ENCODE measurements around the gene RNF168. TPM values are rescaled to one million over a fixed set of nuclear protein-coding genes. Genes with fewer than 3 reads are reported as not detected.
"Not testable (repeated sequence)": the region's sequence is repeated elsewhere in the genome, so short reads cannot be mapped to it uniquely, and the experiment has no call there.

Gene RNF168
- total RNA-seq, 1 experiment from 2014 or later, result 25.1 TPM

DNA sequence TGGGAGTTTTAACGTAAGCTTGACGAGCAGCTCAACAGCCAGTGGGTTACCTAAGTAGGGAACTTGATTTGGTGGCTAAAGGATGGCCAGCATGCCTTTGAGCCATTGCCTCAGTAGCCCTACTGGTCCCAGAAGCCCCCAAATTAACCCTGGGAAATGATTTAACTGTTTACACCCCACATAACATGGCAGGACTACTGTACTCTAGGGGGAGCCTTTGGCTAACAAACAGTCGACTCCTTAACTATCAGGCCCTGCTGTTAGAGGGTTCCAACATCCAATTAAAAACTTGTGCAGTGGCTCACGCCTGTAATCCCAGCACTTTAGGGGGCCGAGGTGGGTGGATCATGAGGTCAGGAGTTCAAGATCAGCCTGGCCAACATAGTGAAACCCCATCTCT, 21.0 kb upstream of the RNF168 start:
- Histone ChIP-seq H3K4me1 (ENCODE audit: control insufficient read depth in 1 of 2, insufficient read depth in 2 of 2, low read length in 2 of 2) (peaks cover 0 to 22% of the 10 kb centered on the region in 2 experiments; a peak in 2 of 4 replicates), H3K9me2 (ENCODE audit: insufficient read depth) (no peaks in the 10 kb centered on the region), H3K4me3 (replicated peaks in 1 of 2; ENCODE audit: low read depth in 1 of 2, low read length in 2 of 2) (no peak overlapping the region), H3K9me3 (ENCODE audit: control insufficient read depth in 1 of 2, insufficient read depth in 1 of 2, low read depth in 1 of 2, low read length in 2 of 2) (no peaks in the 10 kb centered on the region), H3K27me3 (ENCODE audit: insufficient read depth, low read length) (no peaks in the 10 kb centered on the region), H4K20me1 (ENCODE audit: insufficient read depth) (no peaks in the 10 kb centered on the region), H2AFZ (ENCODE audit: low read depth, low read length, poor library complexity, severe bottlenecking) (no peak overlapping the region), H3K36me3 (ENCODE audit: control insufficient read depth in 1 of 2, insufficient read depth in 2 of 2, low read length in 2 of 2) (no peaks in the 10 kb centered on the region), H3K27ac (ENCODE audit: low read depth, low read length) (no peak overlapping the region), H3K79me2 (ENCODE audit: insufficient read depth, low read length) (no peaks in the 10 kb centered on the region), H3K9ac (ENCODE audit: low read length) (no peak overlapping the region), H3K4me2 (ENCODE audit: low read length) (no peak overlapping the region)
- DNase-seq (ENCODE audit: low read depth, low spot score) (no peak), ATAC-seq (peak; percentile 40)
- no TSS peak for BruUV-seq (replicated peaks)
- no peak for TF ChIP-seq POLR2A (IDR thresholded peaks at IDR 0.05; ENCODE audit: borderline replicate concordance, extremely low read depth, insufficient read depth, insufficient read length)
- TF ChIP-seq, protein P1, sequence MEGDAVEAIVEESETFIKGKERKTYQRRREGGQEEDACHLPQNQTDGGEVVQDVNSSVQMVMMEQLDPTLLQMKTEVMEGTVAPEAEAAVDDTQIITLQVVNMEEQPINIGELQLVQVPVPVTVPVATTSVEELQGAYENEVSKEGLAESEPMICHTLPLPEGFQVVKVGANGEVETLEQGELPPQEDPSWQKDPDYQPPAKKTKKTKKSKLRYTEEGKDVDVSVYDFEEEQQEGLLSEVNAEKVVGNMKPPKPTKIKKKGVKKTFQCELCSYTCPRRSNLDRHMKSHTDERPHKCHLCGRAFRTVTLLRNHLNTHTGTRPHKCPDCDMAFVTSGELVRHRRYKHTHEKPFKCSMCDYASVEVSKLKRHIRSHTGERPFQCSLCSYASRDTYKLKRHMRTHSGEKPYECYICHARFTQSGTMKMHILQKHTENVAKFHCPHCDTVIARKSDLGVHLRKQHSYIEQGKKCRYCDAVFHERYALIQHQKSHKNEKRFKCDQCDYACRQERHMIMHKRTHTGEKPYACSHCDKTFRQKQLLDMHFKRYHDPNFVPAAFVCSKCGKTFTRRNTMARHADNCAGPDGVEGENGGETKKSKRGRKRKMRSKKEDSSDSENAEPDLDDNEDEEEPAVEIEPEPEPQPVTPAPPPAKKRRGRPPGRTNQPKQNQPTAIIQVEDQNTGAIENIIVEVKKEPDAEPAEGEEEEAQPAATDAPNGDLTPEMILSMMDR (IDR thresholded peaks at IDR 0.05 in 2 of 3, conservative IDR thresholded peaks at IDR 0.05 in 1 of 3; ENCODE audit: borderline replicate concordance in 1 of 3, insufficient read depth in 1 of 3, low read depth in 2 of 3, low read length in 2 of 3), result peak; percentile 53 to 62 (median 56); a peak in 5 of 6 replicates
- TF ChIP-seq, protein P2, sequence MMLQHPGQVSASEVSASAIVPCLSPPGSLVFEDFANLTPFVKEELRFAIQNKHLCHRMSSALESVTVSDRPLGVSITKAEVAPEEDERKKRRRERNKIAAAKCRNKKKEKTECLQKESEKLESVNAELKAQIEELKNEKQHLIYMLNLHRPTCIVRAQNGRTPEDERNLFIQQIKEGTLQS (IDR thresholded peaks at IDR 0.05), result no peak
- peak; percentile 82 for TF ChIP-seq RAD21 (IDR thresholded peaks at IDR 0.05; ENCODE audit: low read depth)
- intact Hi-C loops (cut with micrococcal nuclease), result loop anchor here (10.0 kb wide), 1 partner anchor 660 kb away; no protein-coding TSS in a partner anchor
- ChIA-PET CTCF (interaction anchor here (0.9 to 1.6 kb wide), 3 partner anchors 161 to 665 kb away, joined by 3 to 8 read pairs (median 3); no protein-coding TSS in a partner anchor), RAD21 (ENCODE audit: low non-redundant PET in 1 of 2, low total read pairs in 2 of 2, uncharacterized antibody in 2 of 2, unreplicated experiment in 2 of 2) (no interaction called here), POLR2A (no interaction called here)

DNA sequence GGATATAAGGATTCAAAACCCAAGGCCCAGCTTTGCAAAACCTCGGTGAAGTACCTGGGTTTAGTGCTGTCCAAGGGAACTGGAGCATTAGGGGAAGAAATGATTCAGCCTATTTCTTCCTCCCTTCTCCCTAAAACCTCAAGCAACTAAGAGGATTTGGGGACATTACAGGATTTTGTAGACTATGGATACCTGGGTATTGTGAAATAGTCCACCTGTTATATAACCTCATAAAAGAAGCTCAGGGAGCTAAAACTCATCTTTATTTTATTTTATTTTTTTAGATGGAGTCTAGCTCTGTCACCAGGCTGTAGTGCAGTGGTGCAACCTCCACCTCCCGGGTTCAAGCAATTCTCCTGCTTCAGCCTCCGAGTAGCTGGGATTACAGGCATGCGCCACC, 20.3 kb upstream of the RNF168 start:
- Histone ChIP-seq H4K20me1 (ENCODE audit: insufficient read depth) (no peaks in the 10 kb centered on the region), H3K36me3 (ENCODE audit: control insufficient read depth in 1 of 2, insufficient read depth in 2 of 2, low read length in 2 of 2) (no peaks in the 10 kb centered on the region), H3K4me1 (ENCODE audit: control insufficient read depth in 1 of 2, insufficient read depth in 2 of 2, low read length in 2 of 2) (peaks cover 2 to 23% of the 10 kb centered on the region in 2 experiments; a peak in 2 of 4 replicates), H3K79me2 (ENCODE audit: insufficient read depth, low read length) (no peaks in the 10 kb centered on the region), H3K9ac (ENCODE audit: low read length) (no peak overlapping the region), H3K27ac (ENCODE audit: low read depth, low read length) (no peak overlapping the region), H3K4me2 (ENCODE audit: low read length) (no peak overlapping the region), H3K9me3 (ENCODE audit: control insufficient read depth in 1 of 2, insufficient read depth in 1 of 2, low read depth in 1 of 2, low read length in 2 of 2) (no peaks in the 10 kb centered on the region), H3K4me3 (replicated peaks in 1 of 2; ENCODE audit: low read depth in 1 of 2, low read length in 2 of 2) (no peak overlapping the region), H3K27me3 (ENCODE audit: insufficient read depth, low read length) (no peaks in the 10 kb centered on the region), H2AFZ (ENCODE audit: low read depth, low read length, poor library complexity, severe bottlenecking) (no peak overlapping the region), H3K9me2 (ENCODE audit: insufficient read depth) (no peaks in the 10 kb centered on the region)
- no TSS peak for BruUV-seq (replicated peaks)
- intact Hi-C loops (cut with micrococcal nuclease), result loop anchor here (10.0 kb wide), 1 partner anchor 661 kb away; no protein-coding TSS in a partner anchor
- CTCF ChIA-PET, result interaction anchor here (0.9 to 2.2 kb wide), 7 partner anchors 86 to 1075 kb away, joined by 3 to 16 read pairs (median 4); no protein-coding TSS in a partner anchor
- no peak for ATAC-seq
- no peak for DNase-seq (ENCODE audit: low read depth, low spot score)
- POLR2A ChIA-PET, result no interaction called here
- TF ChIP-seq FOSL1 (IDR thresholded peaks at IDR 0.05; ENCODE audit: low read depth), result no peak
- TF ChIP-seq, protein P3, sequence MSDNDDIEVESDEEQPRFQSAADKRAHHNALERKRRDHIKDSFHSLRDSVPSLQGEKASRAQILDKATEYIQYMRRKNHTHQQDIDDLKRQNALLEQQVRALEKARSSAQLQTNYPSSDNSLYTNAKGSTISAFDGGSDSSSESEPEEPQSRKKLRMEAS (IDR thresholded peaks at IDR 0.05), result no peak
- TF ChIP-seq RAD21 (IDR thresholded peaks at IDR 0.05; ENCODE audit: low read depth), result no peak
- no peak for TF ChIP-seq SP1 (IDR thresholded peaks at IDR 0.05; ENCODE audit: low read depth)
- RAD21 ChIA-PET (ENCODE audit: low non-redundant PET in 1 of 2, low total read pairs in 2 of 2, uncharacterized antibody in 2 of 2, unreplicated experiment in 2 of 2), result no interaction called here

DNA sequence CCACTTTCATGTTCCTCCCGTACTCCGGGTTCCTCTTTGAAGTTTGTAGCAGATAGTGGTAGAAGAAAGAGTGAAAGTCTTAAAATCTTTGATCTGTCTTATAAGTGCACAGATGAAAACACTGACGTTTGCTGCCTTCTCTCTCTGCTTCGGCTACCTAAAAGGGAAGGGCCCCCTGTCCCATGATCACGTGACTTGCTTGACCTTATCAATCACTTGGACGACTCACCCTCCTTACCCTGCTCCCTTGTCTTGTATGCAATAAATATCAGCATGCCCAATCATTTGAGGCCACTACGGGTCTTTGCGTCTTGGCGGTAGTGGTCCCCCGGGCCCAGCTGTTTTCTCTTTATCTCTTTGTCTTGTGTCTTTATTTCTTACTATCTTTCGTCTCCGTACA, 17.7 kb upstream of the RNF168 start:
- H3K4me1 ChIP-seq (ENCODE audit: control insufficient read depth in 1 of 2, insufficient read depth in 2 of 2, low read length in 2 of 2); H2AFZ ChIP-seq (ENCODE audit: low read depth, low read length, poor library complexity, severe bottlenecking); DNase-seq (ENCODE audit: low read depth, low spot score); H3K9ac ChIP-seq (ENCODE audit: low read length); ATAC-seq; H4K20me1 ChIP-seq (ENCODE audit: insufficient read depth); BruUV-seq (replicated peaks); H3K79me2 ChIP-seq (ENCODE audit: insufficient read depth, low read length); H3K36me3 ChIP-seq (ENCODE audit: control insufficient read depth in 1 of 2, insufficient read depth in 2 of 2, low read length in 2 of 2); H3K9me2 ChIP-seq (ENCODE audit: insufficient read depth); RAD21 ChIA-PET (ENCODE audit: low non-redundant PET in 1 of 2, low total read pairs in 2 of 2, uncharacterized antibody in 2 of 2, unreplicated experiment in 2 of 2); H3K4me2 ChIP-seq (ENCODE audit: low read length); H3K4me3 ChIP-seq (replicated peaks in 1 of 2; ENCODE audit: low read depth in 1 of 2, low read length in 2 of 2); POLR2A ChIA-PET; CTCF ChIA-PET; H3K9me3 ChIP-seq (ENCODE audit: control insufficient read depth in 1 of 2, insufficient read depth in 1 of 2, low read depth in 1 of 2, low read length in 2 of 2); H3K27ac ChIP-seq (ENCODE audit: low read depth, low read length); H3K27me3 ChIP-seq (ENCODE audit: insufficient read depth, low read length): not testable (repeated sequence)
- intact Hi-C loops (cut with micrococcal nuclease), result loop anchor here (10.0 kb wide), 1 partner anchor 664 kb away; no protein-coding TSS in a partner anchor
